Measurements from ENCODE around the gene MYT1.

DNA sequence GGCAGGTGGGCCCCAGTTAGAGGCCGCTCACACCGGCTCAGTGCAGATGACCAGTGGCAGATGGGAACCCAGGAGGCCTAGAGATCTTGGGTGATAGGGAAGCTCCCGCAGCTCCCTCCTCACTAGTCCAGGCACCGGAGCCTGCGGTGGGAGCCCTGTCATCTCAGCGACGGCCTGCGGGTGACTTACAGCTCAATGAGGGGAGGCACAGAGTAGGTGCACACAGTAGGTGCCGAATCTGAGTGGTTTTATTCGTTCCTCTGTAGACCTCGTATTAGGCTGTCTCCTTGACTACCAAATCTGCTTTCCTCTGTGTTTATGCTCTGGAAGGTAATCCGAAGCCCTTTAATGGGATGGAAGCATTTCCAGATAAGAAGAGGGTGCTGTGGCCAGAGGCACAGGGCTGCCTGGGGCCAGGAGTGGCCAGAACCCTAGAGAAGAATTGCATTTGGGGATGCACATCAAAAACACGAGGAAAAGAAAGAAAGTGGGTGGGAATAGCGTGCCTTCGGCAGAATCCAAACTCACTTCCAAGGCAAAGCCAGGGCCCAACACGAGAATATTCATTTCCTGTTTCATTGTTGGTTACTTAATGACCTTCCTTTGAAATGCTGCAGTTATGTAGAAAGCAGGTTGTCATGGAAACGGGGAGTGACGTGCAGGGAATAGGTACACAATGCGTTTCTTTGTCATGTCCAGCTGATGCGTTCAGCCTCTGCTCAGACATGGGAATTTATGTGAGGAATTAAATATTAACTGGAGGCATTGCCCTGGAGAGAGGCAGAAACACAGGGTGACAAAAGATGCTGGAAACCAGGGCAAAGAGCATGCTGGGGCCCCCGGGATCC, 24.7 kb downstream of the MYT1 start:
- no peak for TF ChIP-seq POLR2A (IDR thresholded peaks at IDR 0.05)
- TF ChIP-seq, protein P1, sequence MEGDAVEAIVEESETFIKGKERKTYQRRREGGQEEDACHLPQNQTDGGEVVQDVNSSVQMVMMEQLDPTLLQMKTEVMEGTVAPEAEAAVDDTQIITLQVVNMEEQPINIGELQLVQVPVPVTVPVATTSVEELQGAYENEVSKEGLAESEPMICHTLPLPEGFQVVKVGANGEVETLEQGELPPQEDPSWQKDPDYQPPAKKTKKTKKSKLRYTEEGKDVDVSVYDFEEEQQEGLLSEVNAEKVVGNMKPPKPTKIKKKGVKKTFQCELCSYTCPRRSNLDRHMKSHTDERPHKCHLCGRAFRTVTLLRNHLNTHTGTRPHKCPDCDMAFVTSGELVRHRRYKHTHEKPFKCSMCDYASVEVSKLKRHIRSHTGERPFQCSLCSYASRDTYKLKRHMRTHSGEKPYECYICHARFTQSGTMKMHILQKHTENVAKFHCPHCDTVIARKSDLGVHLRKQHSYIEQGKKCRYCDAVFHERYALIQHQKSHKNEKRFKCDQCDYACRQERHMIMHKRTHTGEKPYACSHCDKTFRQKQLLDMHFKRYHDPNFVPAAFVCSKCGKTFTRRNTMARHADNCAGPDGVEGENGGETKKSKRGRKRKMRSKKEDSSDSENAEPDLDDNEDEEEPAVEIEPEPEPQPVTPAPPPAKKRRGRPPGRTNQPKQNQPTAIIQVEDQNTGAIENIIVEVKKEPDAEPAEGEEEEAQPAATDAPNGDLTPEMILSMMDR (IDR thresholded peaks at IDR 0.05): no peak

Measured in uterus (tissue), 2 donors.